Fibroblast of villous mesenchyme (primary cell): Measurements from ENCODE around the gene ADCK1. TPM values are rescaled to one million over a fixed set of nuclear protein-coding genes. Genes with fewer than 3 reads are reported as not detected.

Source experiments
- DNase-seq: peaks from one replicate; pipeline ENCODE4 v3.0.0-alpha.2; 2010; ENCODE audit warnings: low read depth
- H3K4me3 ChIP-seq: 2 replicates; pipeline ENCODE4 v1.5.1; 2011; ENCODE audit warnings: low read depth, mild to moderate bottlenecking, low read length
- total RNA-seq: library from RNA; depleted of rRNA; stranded (reverse); fragments of >200 nt; gene quantifications from 2 replicates; pipeline ENCODE4 v1.2.3, GENCODE V29; 2012
- TF ChIP-seq, protein P1 (sequence below): IDR thresholded peaks from 2 replicates; pipeline ENCODE4 v1.5.1; 2012; ENCODE audit warnings: low read depth, mild to moderate bottlenecking, low read length; ENCODE audit not compliant: insufficient read depth

Gene ADCK1
- total RNA-seq, 1 donor, result 6.5 TPM

DNA sequence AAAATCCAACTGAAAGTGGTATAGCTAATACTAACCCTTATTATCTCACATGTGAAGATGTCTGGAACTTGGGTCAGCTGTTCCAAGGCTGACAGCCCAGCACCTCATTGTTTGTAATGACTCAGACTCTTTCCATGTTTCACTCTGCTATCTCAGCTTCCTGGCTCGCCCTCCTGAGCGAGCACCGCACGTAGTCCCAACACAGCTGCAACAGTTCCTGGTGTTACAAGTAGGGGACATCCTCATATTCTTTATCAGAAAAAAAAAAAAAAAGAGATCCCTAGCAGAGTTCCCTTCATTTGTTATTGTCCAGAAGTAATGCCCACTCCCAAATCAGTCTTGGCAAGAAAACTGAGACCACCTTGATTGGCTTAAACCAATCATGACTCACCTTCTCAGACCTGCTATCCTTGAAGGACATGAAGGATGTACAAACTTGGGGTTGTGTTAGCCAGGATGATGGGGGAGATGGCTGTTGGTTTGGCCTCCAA, 92.5 kb downstream of the ADCK1 start:
- H3K4me3 ChIP-seq, result no peak overlapping the region
- DNase-seq, result no peak
- TF ChIP-seq, protein P1, sequence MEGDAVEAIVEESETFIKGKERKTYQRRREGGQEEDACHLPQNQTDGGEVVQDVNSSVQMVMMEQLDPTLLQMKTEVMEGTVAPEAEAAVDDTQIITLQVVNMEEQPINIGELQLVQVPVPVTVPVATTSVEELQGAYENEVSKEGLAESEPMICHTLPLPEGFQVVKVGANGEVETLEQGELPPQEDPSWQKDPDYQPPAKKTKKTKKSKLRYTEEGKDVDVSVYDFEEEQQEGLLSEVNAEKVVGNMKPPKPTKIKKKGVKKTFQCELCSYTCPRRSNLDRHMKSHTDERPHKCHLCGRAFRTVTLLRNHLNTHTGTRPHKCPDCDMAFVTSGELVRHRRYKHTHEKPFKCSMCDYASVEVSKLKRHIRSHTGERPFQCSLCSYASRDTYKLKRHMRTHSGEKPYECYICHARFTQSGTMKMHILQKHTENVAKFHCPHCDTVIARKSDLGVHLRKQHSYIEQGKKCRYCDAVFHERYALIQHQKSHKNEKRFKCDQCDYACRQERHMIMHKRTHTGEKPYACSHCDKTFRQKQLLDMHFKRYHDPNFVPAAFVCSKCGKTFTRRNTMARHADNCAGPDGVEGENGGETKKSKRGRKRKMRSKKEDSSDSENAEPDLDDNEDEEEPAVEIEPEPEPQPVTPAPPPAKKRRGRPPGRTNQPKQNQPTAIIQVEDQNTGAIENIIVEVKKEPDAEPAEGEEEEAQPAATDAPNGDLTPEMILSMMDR, result no peak

DNA sequence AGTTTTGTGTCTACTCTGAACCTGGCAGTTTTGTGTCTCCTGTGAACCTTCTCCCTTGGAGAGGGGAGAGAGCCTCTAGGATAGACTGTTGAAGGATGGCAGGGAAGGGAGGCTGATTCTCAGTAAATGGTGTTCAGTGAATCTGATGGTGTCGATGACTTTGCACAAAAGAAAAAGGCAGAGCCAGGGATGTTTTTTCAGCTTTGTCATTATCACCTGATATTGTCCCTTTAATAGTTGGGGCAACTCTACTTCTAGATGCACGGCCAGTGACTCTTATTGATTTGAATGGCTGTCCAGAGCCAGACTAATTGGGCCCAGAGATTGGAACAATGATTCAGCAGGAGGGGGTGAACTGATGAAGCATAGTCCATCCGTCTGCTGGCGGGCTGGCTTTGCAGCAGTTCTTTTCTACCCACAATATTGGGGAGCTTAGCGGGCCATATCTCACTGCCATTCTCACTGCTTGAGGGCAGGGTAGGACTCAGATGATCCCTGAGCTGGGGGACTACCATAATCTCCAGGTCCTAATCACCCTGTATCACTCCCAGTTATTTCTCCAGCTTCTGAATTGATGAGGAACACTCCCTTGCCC, 93.1 kb downstream of the ADCK1 start:
- H3K4me3 ChIP-seq, result no peak overlapping the region
- DNase-seq, result no peak
- TF ChIP-seq, protein P1, result no peak

DNA sequence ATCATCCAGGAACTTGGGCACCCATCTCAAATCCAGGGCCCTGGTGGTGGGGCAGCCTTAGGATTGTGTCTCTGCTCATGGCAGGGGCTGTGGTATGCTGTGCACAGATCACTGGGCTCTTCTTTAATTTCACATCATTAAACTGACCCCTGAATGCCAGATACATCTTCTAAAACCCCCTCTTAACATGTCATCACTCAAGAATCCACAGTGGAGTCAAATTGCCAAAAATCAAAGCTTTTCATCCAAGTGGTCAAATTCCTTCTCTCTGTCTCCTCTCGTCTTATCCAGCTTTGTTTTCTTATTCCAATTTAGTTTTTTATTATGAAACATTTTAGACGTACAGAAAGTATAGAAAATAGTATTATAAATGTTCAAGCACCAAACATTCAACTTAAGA, 97.5 kb downstream of the ADCK1 start:
- H3K4me3 ChIP-seq, result no peak overlapping the region
- DNase-seq, result no peak
- TF ChIP-seq, protein P1, result no peak

DNA sequence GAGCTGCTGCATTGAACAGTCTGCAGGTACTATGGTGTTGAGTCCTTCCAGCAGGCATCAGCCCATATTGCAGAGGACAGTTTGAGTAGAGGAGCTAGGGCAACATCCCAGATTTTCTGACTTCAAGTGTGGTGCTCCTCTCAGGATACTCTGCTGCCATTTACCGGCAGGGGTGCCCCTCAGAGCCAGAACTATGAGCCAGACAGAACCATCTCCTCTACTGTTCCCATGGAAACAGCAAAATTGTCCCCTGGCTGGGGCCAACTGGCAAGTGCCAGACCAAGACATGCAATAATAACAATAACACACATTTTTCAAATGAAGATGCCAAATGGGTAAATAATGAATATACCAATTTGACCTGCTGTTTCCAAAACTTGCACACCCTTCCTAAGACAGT, 102.9 kb downstream of the ADCK1 start:
- H3K4me3 ChIP-seq, result no peak overlapping the region
- TF ChIP-seq, protein P1, result no peak
- DNase-seq, result no peak

DNA sequence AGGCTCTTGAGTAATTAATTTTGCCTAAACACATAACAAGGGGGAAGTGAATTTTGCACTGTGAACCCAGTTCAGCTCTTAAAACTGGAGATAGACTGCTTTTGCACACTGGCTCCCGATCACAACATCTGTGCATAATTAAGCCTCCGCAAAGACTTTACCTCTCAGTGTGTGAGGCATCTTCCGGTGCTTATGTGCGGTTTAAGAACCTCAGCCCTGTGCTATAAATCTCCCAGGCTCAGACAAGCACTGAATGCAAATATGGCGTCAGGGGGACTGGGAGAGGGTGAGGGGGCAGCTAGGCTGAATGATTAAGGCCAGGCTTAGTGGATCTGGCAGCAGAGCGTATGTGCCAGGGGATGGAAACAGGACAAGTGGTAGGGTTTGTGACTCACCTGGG, 103.3 kb downstream of the ADCK1 start:
- TF ChIP-seq, protein P1, result no peak
- DNase-seq, result peak; percentile 10
- no peak overlapping the region for H3K4me3 ChIP-seq

DNA sequence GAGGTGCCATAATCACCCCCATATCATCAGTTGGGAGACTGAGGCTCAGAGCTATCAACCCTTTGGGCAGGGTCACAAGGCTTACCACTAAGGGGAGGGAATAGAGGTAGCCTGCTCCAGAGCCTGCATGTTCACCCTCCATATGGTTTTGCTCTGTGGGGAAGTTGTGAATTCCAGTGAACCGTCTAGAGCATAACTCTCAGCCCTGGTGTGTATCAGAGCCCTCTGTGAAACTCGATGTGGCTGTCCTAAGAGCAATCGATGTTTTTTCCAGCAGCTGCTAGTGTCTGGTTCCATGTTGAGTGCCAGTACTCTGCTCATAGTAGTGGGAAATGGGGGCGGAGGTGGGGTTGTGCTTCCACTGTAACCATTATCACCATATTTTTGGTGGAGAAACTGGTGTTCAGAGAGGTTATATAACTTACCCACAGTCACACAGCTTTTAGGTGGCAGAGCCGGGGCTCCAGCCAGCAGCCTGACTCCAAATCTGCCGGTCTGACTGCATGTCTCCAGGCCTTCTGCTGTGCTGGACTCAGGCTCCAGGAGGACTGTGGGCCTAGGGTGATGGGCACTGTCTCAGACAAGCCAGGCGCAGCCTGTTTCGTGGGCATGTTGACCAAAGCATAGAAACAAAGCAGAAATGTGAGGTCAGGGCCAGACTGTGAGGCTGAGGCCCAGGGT, 104.2 kb downstream of the ADCK1 start:
- TF ChIP-seq, protein P1, result no peak
- DNase-seq, result no peak
- H3K4me3 ChIP-seq, result no peak overlapping the region
